ENCODE results near the gene INPP5D.

GRCh38 chr2:233210843-233211547 is 150.9 kb downstream of the INPP5D start:
- TF ChIP-seq POLR2A (IDR thresholded peaks at IDR 0.05) (no peak), CTCF (IDR thresholded peaks at IDR 0.05) (no peak), POLR2AphosphoS5 (IDR thresholded peaks at IDR 0.05) (peak in 1 of 3 donors; percentile 51), EP300 (IDR thresholded peaks at IDR 0.05) (no peak)

Data from stomach (tissue), 4 donors.